Peyer's patch (tissue), 4 donors: ENCODE data around the gene TLR5. TPM values are rescaled to one million over a fixed set of nuclear protein-coding genes. Genes with fewer than 3 reads are reported as not detected.
A peak's percentile ranks its signal among the peaks of the same experiment; 100 is the strongest.

ENCODE experiments used
- DNase-seq, 3 donors: peaks; one replicate each; pipeline ENCODE4 v3.0.0-alpha.2; 2017 to 2019
- H3K27ac ChIP-seq, 4 donors: fragments of 200-600 bp; sonication (generic); one replicate each; pipeline ENCODE4 v1.5.1; 2016 to 2019
- H3K27me3 ChIP-seq, 2 donors: fragments of 200-600 bp; sonication (generic); one replicate each; pipeline ENCODE4 v1.5.1; 2019
- H3K36me3 ChIP-seq, 3 donors: fragments of 200-600 bp; sonication (generic); one replicate each; pipeline ENCODE4 v1.5.1; 2016 to 2019
- H3K4me1 ChIP-seq, 4 donors: fragments of 200-600 bp; sonication (generic); one replicate each; pipeline ENCODE4 v1.5.1; 2016 to 2019
- H3K4me3 ChIP-seq, 4 donors: fragments of 200-600 bp; sonication (generic); 1 replicate in 3 of 4; 2 replicates in 1 of 4; pipeline ENCODE4 v1.5.1; 2016 to 2019; ENCODE audit warnings: mild to moderate bottlenecking in 1 of 4
- H3K9me3 ChIP-seq, 4 donors: fragments of 200-600 bp; sonication (generic); one replicate each; pipeline ENCODE4 v1.5.1; 2016 to 2019; ENCODE audit warnings: mild to moderate bottlenecking in 1 of 4
- CTCF ChIP-seq, 6 experiments: fragments of 450-650 bp in 4 of 6; fragments of 200-600 bp in 2 of 6; sonication (generic) in 1 of 6; IDR thresholded peaks; one replicate each; pipeline ENCODE4 v1.5.1; 2017 to 2019; ENCODE audit warnings: antibody characterized with exemption in 6 of 6, mild to moderate bottlenecking in 3 of 6, moderate library complexity in 1 of 6
- POLR2A ChIP-seq, 2 donors: fragments of 450-650 bp; IDR thresholded peaks; one replicate each; pipeline ENCODE4 v1.5.1; 2017; ENCODE audit warnings: antibody characterized with exemption in 2 of 2, mild to moderate bottlenecking in 2 of 2, moderate library complexity in 2 of 2
- total RNA-seq, 4 donors: library from RNA; depleted of rRNA; stranded (reverse); fragments of >200 nt; gene quantifications; one replicate each; pipeline ENCODE4 v1.1.0, GENCODE V29; 2016

The TLR5 gene
- total RNA-seq, 4 donors from 2014 or later, result 0.85 to 6.6 (median 2.3) TPM

- Histone ChIP-seq H3K9me3 (no peaks in the 10 kb centered on the region), H3K36me3 (no peaks in the 10 kb centered on the region), H3K4me1 (no peaks in the 10 kb centered on the region), H3K27ac (no peak overlapping the region), H3K4me3 (no peak overlapping the region), H3K27me3 (no peaks in the 10 kb centered on the region)
- no peak for DNase-seq
- no peak for TF ChIP-seq POLR2A (IDR thresholded peaks at IDR 0.05)
- TF ChIP-seq CTCF (IDR thresholded peaks at IDR 0.05), result no peak
Observed at GRCh38 chr1:223156343-223156742, 13.3 kb upstream of the TLR5 start.

GRCh38 chr1:223155153-223155552 is 12.1 kb upstream of the TLR5 start:
- TF ChIP-seq POLR2A (IDR thresholded peaks at IDR 0.05) (no peak), CTCF (IDR thresholded peaks at IDR 0.05) (no peak)
- H3K36me3 ChIP-seq, result no peaks in the 10 kb centered on the region
- no peak overlapping the region for H3K4me3 ChIP-seq
- no peaks in the 10 kb centered on the region for H3K4me1 ChIP-seq
- H3K9me3 ChIP-seq, result no peaks in the 10 kb centered on the region
- no peaks in the 10 kb centered on the region for H3K27me3 ChIP-seq
- no peak overlapping the region for H3K27ac ChIP-seq
- no peak for DNase-seq

GRCh38 chr1:223153177-223154119 is 10.4 kb upstream of the TLR5 start:
- Histone ChIP-seq H3K4me1 (no peaks in the 10 kb centered on the region), H3K4me3 (no peak overlapping the region), H3K9me3 (no peaks in the 10 kb centered on the region), H3K36me3 (no peaks in the 10 kb centered on the region), H3K27me3 (no peaks in the 10 kb centered on the region), H3K27ac (no peak overlapping the region)
- peak in 1 of 3 donors; percentile 26 for DNase-seq
- no peak for TF ChIP-seq POLR2A (IDR thresholded peaks at IDR 0.05)
- no peak for TF ChIP-seq CTCF (IDR thresholded peaks at IDR 0.05)

GRCh38 chr1:223152399-223152798 is 9.4 kb upstream of the TLR5 start:
- TF ChIP-seq POLR2A (IDR thresholded peaks at IDR 0.05) (no peak), CTCF (IDR thresholded peaks at IDR 0.05) (no peak)
- Histone ChIP-seq H3K27me3 (no peaks in the 10 kb centered on the region), H3K4me1 (no peaks in the 10 kb centered on the region), H3K27ac (no peak overlapping the region), H3K36me3 (no peaks in the 10 kb centered on the region), H3K4me3 (no peak overlapping the region), H3K9me3 (no peaks in the 10 kb centered on the region)
- DNase-seq, result no peak

- H3K4me1 ChIP-seq, result no peaks in the 10 kb centered on the region
- no peak overlapping the region for H3K4me3 ChIP-seq
- no peaks in the 10 kb centered on the region for H3K36me3 ChIP-seq
- no peak for DNase-seq
- no peak overlapping the region for H3K27ac ChIP-seq
- TF ChIP-seq CTCF (IDR thresholded peaks at IDR 0.05) (no peak), POLR2A (IDR thresholded peaks at IDR 0.05) (no peak)
- H3K27me3 ChIP-seq, result no peaks in the 10 kb centered on the region
- H3K9me3 ChIP-seq, result no peaks in the 10 kb centered on the region
Observed at GRCh38 chr1:223150443-223150842, 7.4 kb upstream of the TLR5 start.
